Heart right ventricle (tissue), 16 donors: ENCODE data around the gene CRYZL1. TPM values are rescaled to one million over a fixed set of nuclear protein-coding genes. Genes with fewer than 3 reads are reported as not detected.

Source experiments
- ATAC-seq, 8 donors: fragments of 200-7000 bp; cut with Tn5 transposase; one replicate each; pipeline ENCODE4 v1.9.1; 2020; ENCODE audit warnings: mild to moderate bottlenecking in 8 of 8, moderate library complexity in 8 of 8, moderate number of reproducible peaks in 1 of 8
- DNase-seq, 2 donors: peaks; one replicate each; pipeline ENCODE4 v3.0.0-alpha.2; 2020
- H3K27ac ChIP-seq, 10 donors: fragments of 200-600 bp; sonication (generic) in 2 of 10; one replicate each; pipeline versions ENCODE4 v1.5.0 to v1.8.0; 2020 to 2022; ENCODE audit warnings: mild to moderate bottlenecking in 3 of 10
- H3K27me3 ChIP-seq, 7 donors: fragments of 200-600 bp; one replicate each; pipeline ENCODE4 v1.8.0; 2021 to 2022; ENCODE audit warnings: mild to moderate bottlenecking in 2 of 7
- H3K36me3 ChIP-seq, 9 donors: fragments of 200-600 bp; sonication (generic) in 1 of 9; one replicate each; pipeline versions ENCODE4 v1.5.0 to v1.8.0; 2020 to 2022; ENCODE audit warnings: mild to moderate bottlenecking in 2 of 9
- H3K4me1 ChIP-seq, 9 donors: fragments of 200-600 bp; sonication (generic) in 1 of 9; one replicate each; pipeline versions ENCODE4 v1.5.0 to v1.8.0; 2020 to 2022; ENCODE audit warnings: mild to moderate bottlenecking in 4 of 9
- H3K4me3 ChIP-seq, 10 donors: fragments of 200-600 bp; sonication (generic) in 2 of 10; one replicate each; pipeline versions ENCODE4 v1.5.0 to v1.8.0; 2020 to 2022; ENCODE audit warnings: mild to moderate bottlenecking in 7 of 10, moderate library complexity in 2 of 10
- H3K9me3 ChIP-seq, 11 donors: fragments of 200-600 bp in 10 of 11; sonication (generic) in 2 of 11; one replicate each; pipeline versions ENCODE4 v1.5.0 to v1.8.0; 2013 to 2022; ENCODE audit warnings: mild to moderate bottlenecking in 2 of 11, control low read depth in 1 of 11, moderate library complexity in 1 of 11
- CTCF ChIP-seq, 9 donors: fragments of 200-600 bp; sonication (generic) in 2 of 9; IDR thresholded peaks; one replicate each; pipeline versions ENCODE4 v1.5.0 to v1.8.0; 2021 to 2022; ENCODE audit warnings: antibody characterized with exemption in 9 of 9, mild to moderate bottlenecking in 5 of 9, moderate library complexity in 1 of 9
- WGBS, 2 donors: extraction: QIAGEN DNeasy Blood & Tissue Kit; methylation state at CpG; one replicate each; pipeline ENCODE4 v1.1.7; 2013; ENCODE audit warnings: inconsistent platforms in 1 of 2; 5-methylcytosine and 5-hydroxymethylcytosine counted together
- intact Hi-C, 10 donors: fragments of 100-400 bp; cut with DNase I; formaldehyde crosslinking; loops; one replicate each; pipeline versions ENCODE4 v1.11.1 to v1.14.2; 2022
- polyA plus RNA-seq, 2 donors: library from polyadenylated mRNA; stranded (reverse); fragments of 200-250 nt; gene quantifications; one replicate each; pipeline ENCODE4 v1.2.3, GENCODE V29; 2013
- total RNA-seq, 10 donors: library from RNA; stranded (reverse); fragmentation: NEBNext Ultra II Directional in 3 of 10; extraction: Animal tissue kit (Norgen Biotek cat#: 25700) in 3 of 10; gene quantifications; one replicate each; pipeline versions ENCODE4 v1.2.1 to v1.2.4, GENCODE V29; 2021 to 2023
- donor health status: Arrhythmogenic right ventricular cardiomyopathy.
- donor health status: ischemic (EF 13 %, LVEDD 7.1; RV severe dilation, severe dysfunction).
- donor health status: healthy with polysubstance abuse.
- donor health status: DM: no; HTN: yes; CAD: no.
- donor health status: DM: no; HTN: no; CAD: no.
- donor health status: ischemic (EF 25% LVEDD 6.9; RV normal size, moderate dysfunction).
- donor health status: ischemic (EF 25% LVEDD 5.7; RV mildly dilated, moderate dysfunction).
- donor health status: healthy.
- donor health status: DM: yes; HTN: yes; CAD: no.
- donor health status: Ischemic cardiomyopathy.
- donor health status: ischemic (EF 35%, LVEDD 5.7; RV mildly dilated, moderate dysfunction).
- donor health status: nonischemic (EF 11% LVEDD 7.7; RV severe dilation, severe dysfunction).
- donor health status: DM: yes; HTN: yes; CAD: no.
- donor health status: PGD.
- donor health status: ischemic (EF 29% LVEDD 5.4; RV normal size, mild dysfunction).
- donor health status: nonischemic (EF 23%, LVEDD 6.1; RV moderate dilation, normal function).

The CRYZL1 gene
- total and polyA plus RNA-seq, 12 donors, result 15.3 to 31.8 (median 26.0) TPM

DNA sequence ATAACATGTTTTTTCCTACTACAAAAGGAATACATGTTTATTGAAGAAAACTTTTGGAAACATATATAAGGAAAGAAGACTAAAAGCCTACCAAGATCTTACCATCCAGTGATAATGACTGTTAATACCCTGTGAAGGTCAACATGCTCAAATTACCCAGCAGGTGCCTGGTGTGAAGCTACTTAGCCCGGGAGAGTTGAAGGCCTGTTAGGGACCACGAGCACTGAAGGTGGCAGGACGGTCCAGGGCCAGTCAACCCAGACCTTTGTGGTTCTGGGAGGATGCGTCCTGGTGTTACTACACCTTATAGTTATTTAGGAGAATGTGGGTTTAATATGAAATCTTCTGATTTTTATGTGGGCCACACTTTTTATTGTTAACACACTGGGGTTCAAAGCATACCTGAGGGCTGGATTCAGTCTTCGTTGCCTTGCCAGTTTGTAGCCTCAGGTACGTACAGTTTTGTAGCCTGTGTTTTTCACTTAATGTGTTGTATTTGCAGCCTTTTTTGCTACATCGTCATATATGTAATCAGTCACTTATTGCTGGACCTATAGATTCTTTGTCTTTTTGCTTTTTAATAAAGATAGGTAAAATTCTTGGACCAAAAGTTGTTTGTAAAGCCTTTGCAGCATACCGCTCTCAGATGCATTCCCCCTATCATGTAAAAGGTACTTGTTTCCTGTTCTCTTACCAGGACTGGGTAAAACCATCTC lies 10.6 kb upstream of the CRYZL1 start:
- peaks cover 0 to 59% (median 26%) of the 10 kb centered on the region in 9 donors for H3K4me1 ChIP-seq
- ATAC-seq (peak in 2 of 8 donors; percentile 25 to 39), DNase-seq (no peak)
- H3K27me3 ChIP-seq, result no peaks in the 10 kb centered on the region
- intact Hi-C loops, result no loop called here
- H3K9me3 ChIP-seq, result no peaks in the 10 kb centered on the region
- 83 to 84% methylated on average over 8 of the region's 8 CpGs for WGBS, 2 donors
- TF ChIP-seq CTCF (IDR thresholded peaks at IDR 0.05), result no peak
- H3K36me3 ChIP-seq, result peaks cover 0 to 4% (median 0%) of the 10 kb centered on the region in 9 donors
- H3K27ac ChIP-seq, result no peak overlapping the region
- H3K4me3 ChIP-seq, result no peak overlapping the region

DNA sequence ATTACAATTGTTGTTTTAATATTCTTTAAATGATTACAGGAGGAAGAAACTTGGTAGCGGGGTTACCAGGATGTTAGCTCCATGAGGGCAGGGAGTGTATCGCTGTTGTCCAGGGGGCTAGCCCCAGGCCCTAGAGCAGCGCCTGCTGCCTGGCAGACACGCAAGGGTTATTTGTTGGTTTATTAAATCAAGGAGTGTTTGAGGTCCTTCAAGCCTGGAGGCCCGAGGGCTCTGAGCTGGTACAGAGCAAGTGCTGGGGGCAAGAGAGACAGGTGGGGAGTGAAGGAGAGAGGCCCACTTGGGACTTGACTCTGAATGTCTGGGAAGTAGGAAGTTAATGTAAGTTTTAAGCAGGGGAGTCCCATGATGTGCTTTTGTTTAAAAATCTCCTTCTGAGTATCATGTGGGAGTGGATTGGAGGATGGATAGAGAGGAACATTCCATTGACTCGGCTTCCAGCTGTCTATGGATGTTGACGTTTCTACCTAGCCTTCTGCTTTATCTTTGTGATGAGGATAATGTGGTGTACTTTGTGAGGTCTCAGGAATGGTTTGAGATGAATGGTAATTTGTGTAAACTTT lies 9.5 kb upstream of the CRYZL1 start:
- Histone ChIP-seq H3K4me1 (peaks cover 0 to 54% (median 17%) of the 10 kb centered on the region in 9 donors), H3K36me3 (peaks cover 0 to 4% (median 0%) of the 10 kb centered on the region in 9 donors), H3K27ac (no peak overlapping the region), H3K27me3 (no peaks in the 10 kb centered on the region), H3K9me3 (no peaks in the 10 kb centered on the region), H3K4me3 (no peak overlapping the region)
- intact Hi-C loops, result no loop called here
- DNase-seq, result no peak
- no peak for TF ChIP-seq CTCF (IDR thresholded peaks at IDR 0.05)
- ATAC-seq, result no peak
- WGBS, 2 donors, result 80 to 82% methylated on average over 7 of the region's 7 CpGs

- H3K4me1 ChIP-seq, result peaks cover 0 to 54% (median 9%) of the 10 kb centered on the region in 9 donors
- no peak overlapping the region for H3K27ac ChIP-seq
- peaks cover 0 to 4% (median 0%) of the 10 kb centered on the region in 9 donors for H3K36me3 ChIP-seq
- H3K4me3 ChIP-seq, result no peak overlapping the region
- H3K27me3 ChIP-seq, result no peaks in the 10 kb centered on the region
- WGBS, 2 donors, result 66 to 75% methylated on average over 7 of the region's 7 CpGs
- TF ChIP-seq CTCF (IDR thresholded peaks at IDR 0.05), result no peak
- DNase-seq (no peak), ATAC-seq (no peak)
- no peaks in the 10 kb centered on the region for H3K9me3 ChIP-seq
- intact Hi-C loops, result no loop called here
Observed at GRCh38 chr21:33650230-33650629, 8.7 kb upstream of the CRYZL1 start.

- Histone ChIP-seq H3K27ac (no peak overlapping the region), H3K36me3 (peaks cover 0 to 4% (median 0%) of the 10 kb centered on the region in 9 donors), H3K4me1 (peaks cover 0 to 59% (median 23%) of the 10 kb centered on the region in 9 donors), H3K9me3 (no peaks in the 10 kb centered on the region), H3K27me3 (no peaks in the 10 kb centered on the region), H3K4me3 (no peak overlapping the region)
- intact Hi-C loops, result loop anchor here in 4 of 10 donors (5.0 to 10.0 kb wide), 6 partner anchors 96 to 246 kb away; no protein-coding TSS in a partner anchor
- ATAC-seq (no peak), DNase-seq (no peak)
- no peak for TF ChIP-seq CTCF (IDR thresholded peaks at IDR 0.05)
- 94 to 97% methylated on average over 1 of the region's 1 CpG for WGBS, 2 donors
Observed at GRCh38 chr21:33648555-33648954, 7.0 kb upstream of the CRYZL1 start.
